IPS-11a (cell line): ENCODE data around the gene CNGA2.

ENCODE experiments used
- H3K4me3 ChIP-seq: one replicate; pipeline ENCODE4 v1.5.1; 2013; ENCODE audit warnings: low read depth, low read length, control low read depth

The CNGA2 gene

GRCh38 chrX:151711154-151711553, 23.4 kb upstream of the CNGA2 start:
- H3K4me3 ChIP-seq = no peak overlapping the region

- no peak overlapping the region for H3K4me3 ChIP-seq
Observed at GRCh38 chrX:151711787-151712186, 22.8 kb upstream of the CNGA2 start.

GRCh38 chrX:151712253-151712652, 22.3 kb upstream of the CNGA2 start:
- no peak overlapping the region for H3K4me3 ChIP-seq

- no peak overlapping the region for H3K4me3 ChIP-seq
Observed at GRCh38 chrX:151713849-151714248, 20.7 kb upstream of the CNGA2 start.

- H3K4me3 ChIP-seq = no peak overlapping the region
Observed at GRCh38 chrX:151714362-151714761, 20.2 kb upstream of the CNGA2 start.

GRCh38 chrX:151715752-151716151, 18.8 kb upstream of the CNGA2 start, which contains the start of gene FATE1:
TSS of gene FATE1 (plus strand) at chrX:151716035. CDS start at chrX:151716120, 85 bp downstream.
- H3K4me3 ChIP-seq = no peak within 1 kb of the TSS

- no peak overlapping the region for H3K4me3 ChIP-seq
Observed at GRCh38 chrX:151722241-151722846, 12.2 kb upstream of the CNGA2 start.

GRCh38 chrX:151723156-151723760, 11.3 kb upstream of the CNGA2 start:
- no peak overlapping the region for H3K4me3 ChIP-seq

GRCh38 chrX:151724563-151725337, 9.8 kb upstream of the CNGA2 start:
- H3K4me3 ChIP-seq = no peak overlapping the region

- H3K4me3 ChIP-seq = no peak overlapping the region
Observed at GRCh38 chrX:151725338-151725614, 9.3 kb upstream of the CNGA2 start.

- no peak overlapping the region for H3K4me3 ChIP-seq
Observed at GRCh38 chrX:151726751-151727150, 7.8 kb upstream of the CNGA2 start.

- no peak overlapping the region for H3K4me3 ChIP-seq
Observed at GRCh38 chrX:151727346-151727745, 7.2 kb upstream of the CNGA2 start.

GRCh38 chrX:151729056-151729725, 5.4 kb upstream of the CNGA2 start:
- no peak overlapping the region for H3K4me3 ChIP-seq

- no peak overlapping the region for H3K4me3 ChIP-seq
Observed at GRCh38 chrX:151735219-151735618, 673 bp downstream of the CNGA2 start.

GRCh38 chrX:151736685-151737084, 2.1 kb downstream of the CNGA2 start:
- H3K4me3 ChIP-seq = no peak overlapping the region

GRCh38 chrX:151737494-151737893, 2.9 kb downstream of the CNGA2 start:
- no peak overlapping the region for H3K4me3 ChIP-seq

- H3K4me3 ChIP-seq = no peak overlapping the region
Observed at GRCh38 chrX:151738751-151739150, 4.2 kb downstream of the CNGA2 start.

- no peak overlapping the region for H3K4me3 ChIP-seq
Observed at GRCh38 chrX:151741606-151742005, 7.1 kb downstream of the CNGA2 start.

GRCh38 chrX:151742311-151742710, 7.8 kb downstream of the CNGA2 start:
- H3K4me3 ChIP-seq = no peak overlapping the region

- no peak overlapping the region for H3K4me3 ChIP-seq
Observed at GRCh38 chrX:151743651-151744470, 9.3 kb downstream of the CNGA2 start.

GRCh38 chrX:151745651-151746050, 11.1 kb downstream of the CNGA2 start:
- no peak overlapping the region for H3K4me3 ChIP-seq
